Measurements from ENCODE around the gene NAV2.

Gene NAV2

DNA sequence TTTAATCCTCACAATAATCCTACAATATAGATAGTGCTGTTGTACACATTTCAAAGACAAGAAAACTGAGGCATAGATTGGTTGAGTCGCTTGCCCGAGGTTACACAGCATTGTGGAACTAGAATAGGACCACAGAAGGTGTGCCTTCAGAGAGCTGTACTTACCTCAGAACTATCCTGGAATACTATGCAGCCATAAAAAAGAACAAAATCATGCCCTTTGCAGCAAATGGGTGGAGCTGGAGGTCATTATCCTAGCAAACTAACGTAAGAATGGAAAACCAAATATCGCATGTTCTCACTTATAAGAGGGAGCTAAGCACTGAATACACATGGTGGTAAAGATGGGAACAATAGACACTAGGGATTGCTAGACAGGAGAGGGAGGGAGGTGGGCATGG, 15.7 kb upstream of the NAV2 start:
- in situ Hi-C loops (cut with MboI; ENCODE audit: low pct_unique_long_range_greater_than_20kb, low sequenced_read_pairs, unreplicated experiment) = no loop called here
- DNase-seq (ENCODE audit: low spot score) = no peak
- no peak for TF ChIP-seq CTCF (IDR thresholded peaks at IDR 0.05; ENCODE audit: extremely low read depth, insufficient read depth, missing control alignments)

GRCh38 chr11:19697721-19698121, 14.9 kb upstream of the NAV2 start:
- DNase-seq (ENCODE audit: low spot score) = no peak
- in situ Hi-C loops (cut with MboI; ENCODE audit: low pct_unique_long_range_greater_than_20kb, low sequenced_read_pairs, unreplicated experiment) = no loop called here
- TF ChIP-seq CTCF (IDR thresholded peaks at IDR 0.05; ENCODE audit: extremely low read depth, insufficient read depth, missing control alignments) = no peak

DNA sequence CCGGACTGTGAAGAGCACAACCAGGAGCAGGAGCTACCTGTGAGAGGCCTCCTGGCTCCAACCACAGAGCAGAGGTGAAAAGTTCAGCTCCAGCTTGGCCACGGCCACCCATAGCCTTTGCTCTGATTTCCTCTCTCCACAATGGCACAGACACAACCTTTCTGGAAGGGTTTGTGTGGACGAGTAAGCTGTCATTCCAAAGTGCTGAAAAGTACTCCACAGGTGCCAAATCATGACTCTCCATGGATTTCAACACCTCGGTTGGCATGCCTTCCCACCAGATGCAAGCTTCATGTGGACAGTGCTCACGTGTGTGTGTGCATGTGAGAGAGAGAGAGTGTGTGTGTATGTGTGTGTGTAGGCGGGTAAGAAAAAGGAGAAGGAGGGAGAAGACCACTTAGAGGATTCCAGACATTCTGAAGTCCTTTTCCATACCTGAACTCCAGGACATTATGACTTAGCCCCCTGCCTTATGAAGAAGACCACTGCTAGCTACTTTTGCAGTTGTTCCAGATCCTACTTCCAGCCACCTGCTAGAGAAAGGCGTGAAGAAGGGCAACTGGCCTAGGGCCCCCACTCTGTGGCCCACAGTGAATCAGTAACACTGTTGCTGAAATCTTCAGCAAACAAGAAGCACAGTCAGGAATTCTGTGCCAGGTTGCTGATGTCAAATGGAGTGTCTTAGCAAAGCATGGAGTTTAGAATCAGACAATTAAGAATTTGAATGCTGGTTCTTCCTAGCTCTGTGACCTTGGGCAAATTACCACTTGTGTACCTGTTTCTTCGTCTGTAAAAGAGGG, 13.9 kb upstream of the NAV2 start:
- in situ Hi-C loops (cut with MboI; ENCODE audit: low pct_unique_long_range_greater_than_20kb, low sequenced_read_pairs, unreplicated experiment) = no loop called here
- TF ChIP-seq CTCF (IDR thresholded peaks at IDR 0.05; ENCODE audit: extremely low read depth, insufficient read depth, missing control alignments) = no peak
- no peak for DNase-seq (ENCODE audit: low spot score)

DNA sequence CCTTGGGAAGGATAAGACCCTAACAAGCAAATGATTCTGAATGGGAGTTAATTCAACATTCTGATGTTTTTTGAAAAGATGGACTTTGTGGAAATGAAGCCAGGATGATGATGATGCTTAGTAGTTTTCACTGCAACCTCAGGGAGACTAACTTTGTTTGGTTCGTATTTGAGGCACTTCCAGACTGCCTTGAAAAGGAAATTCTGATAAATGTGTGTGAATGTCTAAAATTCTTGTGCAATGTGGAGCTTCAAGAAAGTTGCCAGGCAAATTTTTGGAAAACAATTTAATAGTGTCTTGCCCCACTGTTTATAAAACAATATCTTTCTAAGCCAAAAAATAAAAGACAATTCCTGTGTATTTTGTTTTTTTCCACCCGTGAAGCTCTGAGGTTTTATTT, 11.2 kb upstream of the NAV2 start:
- DNase-seq (ENCODE audit: low spot score) = no peak
- no peak for TF ChIP-seq CTCF (IDR thresholded peaks at IDR 0.05; ENCODE audit: extremely low read depth, insufficient read depth, missing control alignments)
- in situ Hi-C loops (cut with MboI; ENCODE audit: low pct_unique_long_range_greater_than_20kb, low sequenced_read_pairs, unreplicated experiment) = no loop called here

- in situ Hi-C loops (cut with MboI; ENCODE audit: low pct_unique_long_range_greater_than_20kb, low sequenced_read_pairs, unreplicated experiment) = no loop called here
- TF ChIP-seq CTCF (IDR thresholded peaks at IDR 0.05; ENCODE audit: extremely low read depth, insufficient read depth, missing control alignments) = no peak
- DNase-seq (ENCODE audit: low spot score) = no peak
These were observed 10.0 kb upstream of the NAV2 start for GRCh38 chr11:19702620-19703019.

DNA sequence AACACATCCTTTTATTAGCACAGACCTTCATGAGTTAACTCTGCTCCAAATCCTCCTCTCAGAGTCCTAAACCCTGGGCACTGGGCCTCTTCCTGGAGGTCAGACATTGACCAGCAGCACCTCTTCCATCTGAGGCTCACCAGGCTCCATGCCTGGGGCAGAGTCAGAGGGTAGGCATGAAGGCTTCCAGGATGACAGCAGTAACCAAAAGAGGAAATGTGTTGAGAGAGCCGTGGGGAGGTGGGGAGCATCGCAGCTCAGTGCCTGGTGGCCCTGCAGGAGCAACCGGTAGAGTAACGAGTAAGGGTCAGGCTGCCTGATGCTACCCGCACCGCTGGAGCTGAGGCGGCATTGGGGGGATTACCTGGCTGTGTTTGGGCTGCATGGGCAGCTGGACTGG, 9.4 kb upstream of the NAV2 start:
- in situ Hi-C loops (cut with MboI; ENCODE audit: low pct_unique_long_range_greater_than_20kb, low sequenced_read_pairs, unreplicated experiment) = no loop called here
- TF ChIP-seq CTCF (IDR thresholded peaks at IDR 0.05; ENCODE audit: extremely low read depth, insufficient read depth, missing control alignments) = no peak
- DNase-seq (ENCODE audit: low spot score) = no peak

Data from GM13977 (cell line).